NCI-H446 (cell line): ENCODE results near the gene STARD13.

Experiments used
- DNase-seq, 2 experiments: peaks; one replicate each; lab custom pipeline; 2025; lab: John Stamatoyannopoulos, UW

STARD13 gene

GRCh38 chr13:33116321-33117010, 169.1 kb downstream of the STARD13 start:
- no peak for DNase-seq

- DNase-seq: no peak
Observed at GRCh38 chr13:33115274-33115673, 170.3 kb downstream of the STARD13 start.

GRCh38 chr13:33114146-33114545, 171.4 kb downstream of the STARD13 start:
- DNase-seq: no peak

GRCh38 chr13:33112766-33113165, 172.8 kb downstream of the STARD13 start:
- DNase-seq: no peak

GRCh38 chr13:33111414-33112110, 174.0 kb downstream of the STARD13 start:
- no peak for DNase-seq

GRCh38 chr13:33110713-33111413, 174.7 kb downstream of the STARD13 start:
- DNase-seq: no peak

- DNase-seq: no peak
Observed at GRCh38 chr13:33110386-33110712, 175.2 kb downstream of the STARD13 start.

GRCh38 chr13:33109801-33110200, 175.8 kb downstream of the STARD13 start:
- DNase-seq: no peak

- DNase-seq: no peak
Observed at GRCh38 chr13:33109271-33109697, 176.3 kb downstream of the STARD13 start.

GRCh38 chr13:33108620-33109019, 176.9 kb downstream of the STARD13 start:
- DNase-seq: no peak

- no peak for DNase-seq
Observed at GRCh38 chr13:33107361-33107760, 178.2 kb downstream of the STARD13 start.

- no peak for DNase-seq
Observed at GRCh38 chr13:33106656-33107360, 178.7 kb downstream of the STARD13 start.

GRCh38 chr13:33105387-33106005, 180.1 kb downstream of the STARD13 start:
- DNase-seq: no peak

GRCh38 chr13:33103457-33103856, 182.1 kb downstream of the STARD13 start:
- no peak for DNase-seq

- DNase-seq: no peak
Observed at GRCh38 chr13:33101835-33102234, 183.7 kb downstream of the STARD13 start.

- DNase-seq: no peak
Observed at GRCh38 chr13:33100886-33101285, 184.7 kb downstream of the STARD13 start.

GRCh38 chr13:33099860-33100259, 185.7 kb downstream of the STARD13 start:
- no peak for DNase-seq

GRCh38 chr13:33096886-33097605, 188.5 kb downstream of the STARD13 start:
- no peak for DNase-seq

- DNase-seq: no peak
Observed at GRCh38 chr13:33092073-33092987, 193.2 kb downstream of the STARD13 start.

- DNase-seq: no peak
Observed at GRCh38 chr13:33091415-33091774, 194.2 kb downstream of the STARD13 start.
